ENCODE measurements around the gene LRRC4C.

Gene LRRC4C

GRCh38 chr11:41414771-41415440, 44.5 kb downstream of the LRRC4C start:
- DNase-seq = peak; percentile 4

- no peak for DNase-seq
Measured at GRCh38 chr11:41413843-41414242, 45.6 kb downstream of the LRRC4C start.

- no peak for DNase-seq
Measured at GRCh38 chr11:41405812-41406211, 53.6 kb downstream of the LRRC4C start.

- no peak for DNase-seq
Measured at GRCh38 chr11:41404109-41404508, 55.3 kb downstream of the LRRC4C start.

GRCh38 chr11:41403458-41403857, 56.0 kb downstream of the LRRC4C start:
- no peak for DNase-seq

GRCh38 chr11:41400819-41401382, 58.6 kb downstream of the LRRC4C start:
- no peak for DNase-seq

GRCh38 chr11:41400124-41400523, 59.3 kb downstream of the LRRC4C start:
- no peak for DNase-seq

GRCh38 chr11:41399323-41399722, 60.1 kb downstream of the LRRC4C start:
- DNase-seq = no peak

GRCh38 chr11:41398175-41398574, 61.3 kb downstream of the LRRC4C start:
- no peak for DNase-seq

- DNase-seq = no peak
Measured at GRCh38 chr11:41394521-41395195, 64.8 kb downstream of the LRRC4C start.

GRCh38 chr11:41392596-41392995, 66.9 kb downstream of the LRRC4C start:
- peak; percentile 41 for DNase-seq

GRCh38 chr11:41389623-41390130, 69.8 kb downstream of the LRRC4C start:
- DNase-seq = no peak

- DNase-seq = no peak
Measured at GRCh38 chr11:41384329-41384728, 75.1 kb downstream of the LRRC4C start.

GRCh38 chr11:41383768-41384167, 75.7 kb downstream of the LRRC4C start:
- no peak for DNase-seq

GRCh38 chr11:41382927-41383326, 76.5 kb downstream of the LRRC4C start:
- peak; percentile 46 for DNase-seq

- peak; percentile 61 for DNase-seq
Measured at GRCh38 chr11:41379084-41379483, 80.4 kb downstream of the LRRC4C start.

- no peak for DNase-seq
Measured at GRCh38 chr11:41377709-41378394, 81.6 kb downstream of the LRRC4C start.

GRCh38 chr11:41351825-41352224, 107.6 kb downstream of the LRRC4C start:
- no peak for DNase-seq

GRCh38 chr11:41346042-41346441, 113.4 kb downstream of the LRRC4C start:
- DNase-seq = no peak

GRCh38 chr11:41334007-41334933, 125.2 kb downstream of the LRRC4C start:
- DNase-seq = no peak

GRCh38 chr11:41333357-41333756, 126.1 kb downstream of the LRRC4C start:
- DNase-seq = no peak

GRCh38 chr11:41328324-41328723, 131.1 kb downstream of the LRRC4C start:
- DNase-seq = no peak
